Heart left ventricle (tissue), 16 donors: ENCODE measurements around the gene MAN1C1. TPM values are rescaled to one million over a fixed set of nuclear protein-coding genes. Genes with fewer than 3 reads are reported as not detected.

Experiments
- ATAC-seq, 4 donors: fragments of 200-7000 bp; cut with Tn5 transposase; one replicate each; pipeline ENCODE4 v1.9.1; 2020 to 2022; ENCODE audit warnings: moderate library complexity in 4 of 4, mild to moderate bottlenecking in 3 of 4, moderate number of reproducible peaks in 1 of 4
- DNase-seq, 5 donors: peaks; one replicate each; pipeline ENCODE4 v3.0.0-alpha.2; 2020
- H3K27ac ChIP-seq, 12 donors: fragments of 200-600 bp; sonication (generic) in 4 of 12; one replicate each; pipeline versions ENCODE4 v1.5.0 to v1.8.0; 2016 to 2022; ENCODE audit warnings: mild to moderate bottlenecking in 2 of 12
- H3K27me3 ChIP-seq, 9 donors: fragments of 200-600 bp; sonication (generic) in 2 of 9; one replicate each; pipeline versions ENCODE4 v1.5.1 to v1.8.0; 2016 to 2022; ENCODE audit warnings: mild to moderate bottlenecking in 3 of 9
- H3K36me3 ChIP-seq, 9 donors: fragments of 200-600 bp; sonication (generic) in 2 of 9; one replicate each; pipeline versions ENCODE4 v1.5.0 to v1.8.0; 2018 to 2022; ENCODE audit warnings: mild to moderate bottlenecking in 2 of 9
- H3K4me1 ChIP-seq, 12 donors: fragments of 200-600 bp; sonication (generic) in 4 of 12; one replicate each; pipeline versions ENCODE4 v1.5.0 to v1.8.0; 2016 to 2022; ENCODE audit warnings: mild to moderate bottlenecking in 3 of 12
- H3K4me3 ChIP-seq, 12 donors: fragments of 200-600 bp; sonication (generic) in 4 of 12; one replicate each; pipeline versions ENCODE4 v1.5.0 to v1.8.0; 2017 to 2022; ENCODE audit warnings: mild to moderate bottlenecking in 9 of 12, moderate library complexity in 4 of 12
- H3K9me3 ChIP-seq, 12 donors: fragments of 200-600 bp; sonication (generic) in 4 of 12; one replicate each; pipeline versions ENCODE4 v1.5.0 to v1.8.0; 2016 to 2022; ENCODE audit warnings: mild to moderate bottlenecking in 1 of 12
- CTCF ChIP-seq, 12 donors: fragments of 200-600 bp; sonication (generic) in 4 of 12; IDR thresholded peaks; one replicate each; pipeline versions ENCODE4 v1.5.0 to v1.8.0; 2018 to 2022; ENCODE audit warnings: antibody characterized with exemption in 12 of 12, mild to moderate bottlenecking in 5 of 12
- POLR2A ChIP-seq, 2 donors: fragments of 450-650 bp; IDR thresholded peaks; one replicate each; pipeline ENCODE4 v1.6.1; 2017; ENCODE audit warnings: antibody characterized with exemption in 2 of 2, mild to moderate bottlenecking in 2 of 2, moderate library complexity in 2 of 2
- WGBS, 4 donors: extraction: QIAGEN DNeasy Blood & Tissue Kit in 2 of 4; methylation state at CpG; one replicate each; pipeline versions ENCODE4 v1.1.5 to v1.1.7; 2013 to 2018; 5-methylcytosine and 5-hydroxymethylcytosine counted together
- intact Hi-C, 10 donors: fragments of 100-400 bp; cut with DNase I; formaldehyde crosslinking; loops; one replicate each; pipeline versions ENCODE4 v1.11.1 to v1.14.2; 2022
- polyA plus RNA-seq, 2 donors: library from polyadenylated mRNA; stranded (reverse); fragments of 200-250 nt; gene quantifications; one replicate each; pipeline ENCODE4 v1.2.3, GENCODE V29; 2013
- total RNA-seq, 9 donors: library from RNA; depleted of rRNA in 2 of 9; stranded (reverse); fragments of >200 nt in 2 of 9; fragmentation: NEBNext Ultra II Directional in 3 of 9; extraction: Animal tissue kit (Norgen Biotek cat#: 25700) in 3 of 9; gene quantifications; one replicate each; pipeline versions ENCODE4 v1.1.0 to v1.2.4, GENCODE V29; 2016 to 2023
- donor health status: ischemic (EF 13 %, LVEDD 7.1; RV severe dilation, severe dysfunction).
- donor health status: healthy with polysubstance abuse.
- donor health status: DM: no; HTN: yes; CAD: no.
- donor health status: DM: no; HTN: no; CAD: no.
- donor health status: ischemic (EF 25% LVEDD 6.9; RV normal size, moderate dysfunction).
- donor health status: ischemic (EF 25% LVEDD 5.7; RV mildly dilated, moderate dysfunction).
- donor health status: healthy.
- donor health status: DM: yes; HTN: yes; CAD: no.
- donor health status: ischemic (EF 35%, LVEDD 5.7; RV mildly dilated, moderate dysfunction).
- donor health status: nonischemic (EF 11% LVEDD 7.7; RV severe dilation, severe dysfunction).
- donor health status: DM: yes; HTN: yes; CAD: no.
- donor health status: PGD.
- donor health status: ischemic (EF 29% LVEDD 5.4; RV normal size, mild dysfunction).
- donor health status: nonischemic (EF 23%, LVEDD 6.1; RV moderate dilation, normal function).

The MAN1C1 gene
- total and polyA plus RNA-seq, 11 donors = 7.7 to 25.7 (median 14.7) TPM

GRCh38 chr1:25617625-25618432 lies 1.2 kb downstream of the MAN1C1 start:
- intact Hi-C loops = loop anchor here in 9 of 10 donors (1.0 to 10.0 kb wide), 13 partner anchors 39 to 193 kb away; partner anchors contain the start of gene RHCE (in 1 of the 9)
- Histone ChIP-seq H3K4me1 (peaks cover 0 to 66% (median 48%) of the 10 kb centered on the region in 12 donors), H3K27me3 (no peaks in the 10 kb centered on the region), H3K27ac (peak overlapping the region in 11 of 12 donors; percentile 56 to 87 (median 72)), H3K9me3 (no peaks in the 10 kb centered on the region), H3K36me3 (no peaks in the 10 kb centered on the region), H3K4me3 (peak overlapping the region; percentile 53 to 98 (median 88))
- peak in 2 of 4 donors; percentile 0 to 1 for ATAC-seq
- DNase-seq = peak in 4 of 5 donors; percentile 32 to 75 (median 50)
- no peak for TF ChIP-seq POLR2A (IDR thresholded peaks at IDR 0.05)
- peak in 1 of 12 donors; percentile 6 for TF ChIP-seq CTCF (IDR thresholded peaks at IDR 0.05)
- WGBS, 4 donors = 2 to 4% (median 2%) methylated on average over 15 to 66 of the region's 66 CpGs

- Histone ChIP-seq H3K4me1 (peaks cover 0 to 68% (median 49%) of the 10 kb centered on the region in 12 donors), H3K4me3 (peak overlapping the region; percentile 53 to 98 (median 88)), H3K27me3 (no peaks in the 10 kb centered on the region), H3K9me3 (no peaks in the 10 kb centered on the region), H3K36me3 (no peaks in the 10 kb centered on the region), H3K27ac (peak overlapping the region in 9 of 12 donors; percentile 66 to 87 (median 72))
- WGBS, 4 donors = 32 to 44% (median 42%) methylated on average over 4 of the region's 4 CpGs
- TF ChIP-seq CTCF (IDR thresholded peaks at IDR 0.05) (no peak), POLR2A (IDR thresholded peaks at IDR 0.05) (no peak)
- no peak for DNase-seq
- intact Hi-C loops = loop anchor here in 9 of 10 donors (2.0 to 10.0 kb wide), 11 partner anchors 39 to 194 kb away; partner anchors contain the start of gene RHCE (in 1 of the 9)
- no peak for ATAC-seq
Measured at GRCh38 chr1:25618433-25618808, 1.8 kb downstream of the MAN1C1 start.

DNA sequence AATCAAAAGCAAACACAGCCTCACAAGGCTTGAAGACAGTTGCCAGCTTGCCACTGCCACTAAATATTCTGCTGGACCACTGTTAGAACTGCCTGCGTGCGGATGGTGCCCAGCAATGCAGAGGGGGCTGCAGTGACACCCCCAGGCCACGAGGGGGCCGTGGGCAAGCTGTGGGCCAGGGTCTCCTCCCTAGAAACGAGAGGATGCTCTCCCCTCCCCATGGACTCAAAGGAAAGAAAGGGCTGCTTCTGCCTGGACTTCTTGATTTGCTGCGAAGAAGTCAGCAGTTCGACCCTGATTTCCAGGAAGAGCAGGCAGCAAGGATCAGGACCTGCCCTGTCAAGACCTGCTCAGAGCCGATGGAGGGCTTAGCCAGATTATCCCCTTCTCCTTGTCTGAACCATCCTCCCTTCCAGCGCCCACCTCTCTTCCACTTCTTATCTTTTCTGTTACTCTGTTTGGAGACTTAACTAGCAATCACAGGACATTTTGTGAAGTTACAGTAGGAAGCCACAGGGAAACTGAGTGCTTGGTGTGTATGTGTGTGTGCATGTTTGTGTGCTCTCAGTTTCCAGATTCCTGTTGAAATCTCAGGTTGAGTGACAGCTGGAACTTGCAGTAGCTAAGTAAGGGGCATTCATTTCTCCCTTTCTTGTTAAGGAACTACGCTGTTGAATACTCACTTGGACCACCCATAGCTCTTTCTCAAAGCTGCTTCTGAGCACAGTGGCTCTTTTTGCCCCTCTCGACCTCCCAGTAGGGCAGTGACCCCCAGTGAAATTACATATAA lies 2.7 kb downstream of the MAN1C1 start:
- peaks cover 0 to 3% (median 0%) of the 10 kb centered on the region in 9 donors for H3K36me3 ChIP-seq
- DNase-seq (peak in 4 of 5 donors; percentile 37 to 68 (median 48)), ATAC-seq (peak in 3 of 4 donors; percentile 7 to 45 (median 35))
- peak overlapping the region in 10 of 12 donors; percentile 1 to 98 (median 90) for H3K4me3 ChIP-seq
- intact Hi-C loops = loop anchor here in 9 of 10 donors (2.0 to 10.0 kb wide), 11 partner anchors 38 to 194 kb away; partner anchors contain the start of gene RHCE (in 1 of the 9)
- H3K4me1 ChIP-seq = peaks cover 0 to 77% (median 49%) of the 10 kb centered on the region in 12 donors
- 32 to 36% (median 33%) methylated on average over 10 to 11 of the region's 11 CpGs for WGBS, 4 donors
- peak overlapping the region in 6 of 12 donors; percentile 5 to 87 (median 72) for H3K27ac ChIP-seq
- TF ChIP-seq POLR2A (IDR thresholded peaks at IDR 0.05) = no peak
- peak; percentile 76 to 93 (median 87) for TF ChIP-seq CTCF (IDR thresholded peaks at IDR 0.05)
- H3K27me3 ChIP-seq = no peaks in the 10 kb centered on the region
- no peaks in the 10 kb centered on the region for H3K9me3 ChIP-seq
